ENCODE results near the gene RARG. TPM values are rescaled to one million over a fixed set of nuclear protein-coding genes. Genes with fewer than 3 reads are reported as not detected.

Gene RARG
- 84.2 and 108 TPM in 2 replicates for total RNA-seq

DNA sequence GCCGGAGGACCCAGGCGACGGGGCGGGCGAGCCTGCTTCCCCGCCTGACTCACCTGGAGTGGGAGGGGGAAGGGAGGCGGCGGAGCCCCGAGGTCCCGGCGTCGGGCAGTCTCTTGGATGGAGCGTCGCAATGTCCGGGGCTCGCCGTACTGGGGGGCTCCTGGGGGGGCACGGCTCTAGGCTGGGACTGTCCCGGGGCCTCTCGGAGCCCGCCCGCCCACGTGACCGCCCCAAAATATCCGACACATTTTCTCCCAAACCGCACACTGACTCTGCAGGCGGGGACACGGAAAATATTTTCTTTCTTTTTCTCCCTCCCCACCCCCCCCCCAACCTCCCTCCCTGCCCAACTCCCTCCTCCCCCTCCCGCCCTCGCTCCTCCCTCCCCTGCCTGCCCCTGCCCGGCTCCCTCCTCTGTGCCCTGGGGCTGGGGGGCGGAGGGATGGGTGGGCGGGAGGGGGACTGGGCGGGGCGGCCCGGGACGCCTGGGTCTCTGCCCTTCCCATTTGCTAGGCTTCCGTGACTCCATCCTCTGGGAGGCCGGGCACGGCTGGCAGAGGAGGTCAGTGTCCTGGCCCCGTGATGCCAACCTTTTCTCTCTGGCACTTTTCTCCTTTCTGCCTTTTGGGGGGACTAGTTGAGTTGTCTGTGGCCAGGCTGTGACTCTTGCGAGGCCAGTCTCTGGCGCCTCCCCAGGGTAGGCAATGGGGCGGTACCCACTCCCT lies at the start of gene RARG:
Gene RARG (minus strand): TSS at position 289 of the 725 bp plus-strand sequence. CDS start 4,664 bp downstream, outside the sequence.

DNA sequence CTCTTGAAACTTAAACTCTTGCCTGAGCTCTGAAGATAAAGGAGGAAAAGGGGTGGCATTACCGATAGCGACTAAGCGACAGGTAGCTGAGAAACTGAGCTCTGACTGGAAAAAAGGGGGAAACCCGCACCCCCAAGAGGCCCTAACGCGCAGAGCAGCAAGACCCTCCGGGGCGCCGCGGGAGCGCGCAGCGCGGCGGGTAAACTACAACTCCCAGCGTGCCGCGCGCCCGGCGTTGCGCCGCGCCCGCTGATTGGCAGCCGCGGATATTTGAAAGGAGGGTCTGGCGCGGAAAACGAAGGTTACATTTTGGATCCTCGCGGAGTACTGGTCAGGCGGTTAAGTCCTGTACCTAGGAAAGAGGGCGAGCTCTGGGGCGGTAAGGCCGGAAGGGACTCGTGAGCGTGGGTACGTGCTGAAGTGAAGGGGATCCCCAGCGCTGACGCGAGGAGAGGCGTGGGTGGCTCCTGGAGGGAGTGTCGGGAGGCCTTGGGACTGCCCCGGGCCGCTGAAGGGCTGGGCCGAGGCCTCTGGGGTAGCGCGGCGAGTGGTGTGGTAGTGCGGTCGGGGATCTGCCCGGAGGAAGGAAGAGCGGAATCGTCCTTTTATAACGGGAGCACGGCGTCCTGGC lies 36.1 kb upstream of the RARG start, which contains the start of gene ESPL1:
Gene ESPL1 (plus strand): TSS at position 301 of the 631 bp plus-strand sequence. CDS start 468 bp downstream, outside the sequence.

DNA sequence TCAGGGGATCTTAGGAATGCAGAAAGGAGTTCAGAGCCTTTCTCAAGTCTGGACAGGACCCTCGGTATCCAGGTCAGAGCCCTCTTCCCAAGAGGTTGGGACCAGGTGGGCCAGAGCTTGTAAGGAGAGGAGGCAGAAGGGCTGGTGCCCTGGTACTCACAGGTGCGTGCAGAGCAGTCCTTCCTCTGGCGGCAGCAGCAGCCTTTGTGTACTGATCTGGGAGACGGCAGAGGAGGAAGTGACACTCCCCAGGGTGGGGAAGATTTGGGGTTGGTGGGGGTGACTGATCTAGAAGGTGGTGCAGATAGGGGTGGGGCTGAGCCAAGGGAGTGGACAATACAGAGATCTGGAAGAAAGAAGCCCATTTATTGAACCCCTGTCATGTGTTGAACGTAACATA lies 25.0 kb downstream of the RARG start, which contains the start of gene ITGB7:
Gene ITGB7 (minus strand): TSS at position 210 of the 400 bp plus-strand sequence. CDS start 6,808 bp downstream, outside the sequence.

DNA sequence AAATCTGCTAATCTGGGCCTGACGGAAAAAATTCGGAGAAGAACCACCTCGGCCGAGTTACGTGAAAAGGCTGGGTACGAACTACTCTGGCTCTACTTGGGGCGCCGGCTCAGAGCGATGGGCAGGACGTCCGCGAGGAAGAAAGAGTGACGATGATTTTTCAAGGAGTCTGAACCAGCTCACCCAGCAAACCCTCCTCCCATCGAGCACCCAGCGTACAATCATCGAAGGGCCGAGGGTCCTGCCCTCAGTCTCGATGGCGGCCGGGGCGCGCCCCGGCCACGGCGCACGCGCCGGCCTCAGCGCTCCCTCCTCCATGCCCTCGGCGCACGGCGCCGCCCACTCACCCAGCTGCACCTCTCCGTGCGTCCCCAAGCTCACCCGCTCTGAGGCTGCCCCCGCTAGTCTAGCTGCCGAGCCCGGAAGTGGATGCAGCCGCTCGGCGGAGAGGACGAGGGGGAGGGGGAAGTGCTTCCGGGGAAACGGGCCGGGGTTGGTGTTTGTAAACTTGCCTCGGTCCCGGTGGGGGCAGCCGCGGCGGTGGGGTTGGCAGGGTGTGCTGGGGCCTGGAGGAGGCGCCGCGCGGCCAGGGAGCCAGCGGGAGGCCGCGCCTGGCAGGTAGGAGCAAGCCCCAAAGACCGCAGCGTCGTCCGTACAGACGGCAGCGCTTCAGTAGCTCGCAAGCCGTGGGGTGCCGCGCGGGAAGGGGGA lies 51.6 kb downstream of the RARG start, which contains the start of the genes CSAD and ZNF740:
Gene CSAD (minus strand): TSS at position 706 of the 711 bp plus-strand sequence. CDS start 7,455 bp downstream, outside the sequence.
Gene ZNF740 (plus strand): TSS at position 503 of the 711 bp plus-strand sequence. CDS start 1,262 bp downstream, outside the sequence.

Other genes starting within 250 kb of the RARG start
- 419 and 438 TPM in 2 replicates for gene EIF4B, start 225.8 kb downstream of the RARG start, total RNA-seq
- gene TNS2, start 182.1 kb downstream of the RARG start, total RNA-seq, result 12.1 and 21.1 TPM in 2 replicates
- gene SPRYD3, start 152.8 kb downstream of the RARG start, total RNA-seq, result 26.0 and 31.0 TPM in 2 replicates
- gene IGFBP6, start 134.5 kb downstream of the RARG start, total RNA-seq, result 256 and 257 TPM in 2 replicates
- gene SOAT2, start 128.7 kb downstream of the RARG start, total RNA-seq, result 0.07 TPM in 1 of 2 replicates, not detected in the other
- 4.1 and 5.5 TPM in 2 replicates for gene ZNF740, start 51.5 kb downstream of the RARG start, total RNA-seq
- 5.3 and 13.3 TPM in 2 replicates for gene CSAD, start 51.3 kb downstream of the RARG start, total RNA-seq
- 4.7 and 5.2 TPM in 2 replicates for gene ITGB7, start 25.0 kb downstream of the RARG start, total RNA-seq
- 9.4 and 12.3 TPM in 2 replicates for gene ESPL1, start 36.1 kb upstream of the RARG start, total RNA-seq
- gene PFDN5, start 63.3 kb upstream of the RARG start, total RNA-seq, result 359 and 451 TPM in 2 replicates
- 45.6 and 46.0 TPM in 2 replicates for gene MYG1, start 67.5 kb upstream of the RARG start, total RNA-seq
- 81.3 and 86.2 TPM in 2 replicates for gene AAAS, start 89.4 kb upstream of the RARG start, total RNA-seq
- not detected in 2 replicates for gene SP7, start 104.1 kb upstream of the RARG start, total RNA-seq
- gene SP1, start 148.0 kb upstream of the RARG start, total RNA-seq, result 20.7 and 32.2 TPM in 2 replicates
- not detected in 2 replicates for gene AMHR2, start 191.6 kb upstream of the RARG start, total RNA-seq
- 111 and 112 TPM in 2 replicates for gene PRR13, start 209.5 kb upstream of the RARG start, total RNA-seq
- 105 and 155 TPM in 2 replicates for gene PCBP2, start 219.9 kb upstream of the RARG start, total RNA-seq

Data from airway epithelial cell (primary cell).